Measurements from ENCODE around the gene FRY.

DNA sequence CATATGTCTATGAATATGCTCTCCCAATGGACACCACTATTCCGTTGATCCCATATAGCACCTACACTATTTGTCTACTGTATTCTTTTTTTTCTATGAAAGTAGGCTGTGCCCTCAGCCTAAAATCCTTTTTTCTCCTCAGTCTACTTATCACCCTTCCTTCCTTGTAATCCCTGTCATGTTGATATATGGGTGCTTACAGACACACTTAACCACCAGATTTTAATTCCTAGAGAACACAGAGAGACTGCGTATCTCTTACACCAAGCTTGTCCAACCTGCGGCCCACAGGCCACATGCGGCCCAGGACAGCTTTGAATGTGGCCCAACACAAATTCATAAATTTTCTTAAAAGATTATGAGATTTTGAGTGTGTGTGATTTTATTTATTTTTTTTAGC lies 182.5 kb downstream of the FRY start:
- no peak for TF ChIP-seq CTCF (IDR thresholded peaks at IDR 0.05)
- TF ChIP-seq POLR2A (IDR thresholded peaks at IDR 0.05): no peak

Measured in uterus (tissue), 2 donors.